Fibroblast of lung (primary cell): ENCODE measurements around the gene KLHL7. TPM values are rescaled to one million over a fixed set of nuclear protein-coding genes. Genes with fewer than 3 reads are reported as not detected.

Source experiments
- DNase-seq, 2 donors: peaks; one replicate each; pipeline versions ENCODE4 v3.0.0 to v3.0.0-alpha.2; 2010; ENCODE audit warnings: low read depth in 2 of 2
- H2AFZ ChIP-seq: 2 replicates; pipeline ENCODE4 v1.5.1; 2012; ENCODE audit warnings: low read length, control low read depth, inconsistent platforms
- H3K27ac ChIP-seq: 2 replicates; pipeline ENCODE4 v1.5.1; 2011; ENCODE audit warnings: low read length, control low read depth; ENCODE audit not compliant: insufficient read depth
- H3K27me3 ChIP-seq: 2 replicates; pipeline ENCODE4 v1.5.1; 2011; ENCODE audit warnings: mild to moderate bottlenecking, low read length; ENCODE audit not compliant: control insufficient read depth, insufficient read depth
- H3K36me3 ChIP-seq: 2 replicates; pipeline ENCODE4 v1.5.1; 2011; ENCODE audit warnings: low read length; ENCODE audit not compliant: control insufficient read depth, insufficient read depth
- H3K4me1 ChIP-seq: 2 replicates; pipeline ENCODE4 v1.5.1; 2011; ENCODE audit warnings: low read length; ENCODE audit not compliant: control insufficient read depth, insufficient read depth; ENCODE audit errors: extremely low read depth
- H3K4me2 ChIP-seq: 2 replicates; pipeline ENCODE4 v1.5.1; 2011; ENCODE audit warnings: low read length, control low read depth; ENCODE audit not compliant: insufficient read depth; ENCODE audit errors: extremely low read depth
- H3K4me3 ChIP-seq, 4 experiments: fragments of 200-600 bp in 1 of 4; sonication (generic) in 1 of 4; replicated peaks in 1 of 4; 2 replicates each; pipeline ENCODE4 v1.5.1; 2011 to 2016; ENCODE audit warnings: low read length in 4 of 4, low read depth in 3 of 4, mild to moderate bottlenecking in 3 of 4, control low read depth in 2 of 4, inconsistent platforms in 1 of 4, mixed read lengths in 1 of 4; ENCODE audit not compliant: insufficient read depth in 1 of 4; ENCODE audit errors: control extremely low read depth in 1 of 4
- H3K79me2 ChIP-seq: 2 replicates; pipeline ENCODE4 v1.5.1; 2012; ENCODE audit warnings: mild to moderate bottlenecking, low read length, inconsistent platforms; ENCODE audit not compliant: control insufficient read depth, insufficient read depth
- H3K9ac ChIP-seq: 2 replicates; pipeline ENCODE4 v1.5.1; 2011; ENCODE audit warnings: mild to moderate bottlenecking, low read length, control low read depth; ENCODE audit not compliant: insufficient read depth
- H3K9me3 ChIP-seq: 2 replicates; pipeline ENCODE4 v1.5.1; 2012; ENCODE audit warnings: low read depth, low read length; ENCODE audit not compliant: control insufficient read depth, insufficient read depth
- H4K20me1 ChIP-seq: 2 replicates; pipeline ENCODE4 v1.5.1; 2011; ENCODE audit warnings: low read length; ENCODE audit not compliant: control insufficient read depth, insufficient read depth; ENCODE audit errors: extremely low read depth
- CTCF ChIP-seq, 2 donors: IDR thresholded peaks in 1 of 2; conservative IDR thresholded peaks in 1 of 2; 1 replicate in 1 of 2; 2 replicates in 1 of 2; pipeline ENCODE4 v1.5.1; 2011 to 2012; ENCODE audit warnings: low read length in 2 of 2, control low read depth in 1 of 2, inconsistent platforms in 1 of 2, low read depth in 1 of 2, mild to moderate bottlenecking in 1 of 2
- EZH2 ChIP-seq: IDR thresholded peaks from 2 replicates; pipeline ENCODE4 v1.5.1; 2012; ENCODE audit warnings: low read length, control low read depth, mild to moderate bottlenecking; ENCODE audit errors: missing control alignments
- polyA plus RNA-seq, 2 donors: library from polyadenylated mRNA; depleted of rRNA in 1 of 2; stranded (reverse) in 1 of 2; unstranded in 1 of 2; fragments of >200 nt; gene quantifications; 2 replicates each; pipeline ENCODE4 v1.2.1, GENCODE V29; 2011 to 2012; ENCODE audit warnings: missing spikeins in 1 of 2
- total RNA-seq: library from RNA; depleted of rRNA; stranded (reverse); fragments of >200 nt; gene quantifications from 2 replicates; pipeline ENCODE4 v1.2.1, GENCODE V29; 2014

KLHL7 gene
- total and polyA plus RNA-seq, 2 donors (not counting 1 experiment from before 2014, with no cell fraction given): 23.5 to 44.5 TPM

- TF ChIP-seq EZH2: no peak
- no peak for TF ChIP-seq CTCF (conservative IDR thresholded peaks at IDR 0.05 in 1 of 2, IDR thresholded peaks at IDR 0.05 in 1 of 2; ENCODE audit: low read depth in 1 of 2, low read length in 2 of 2)
- H3K4me3 ChIP-seq: no peak overlapping the region
- DNase-seq: no peak
- no peak overlapping the region for H2AFZ ChIP-seq
- no peak overlapping the region for H3K4me2 ChIP-seq
- no peaks in the 10 kb centered on the region for H3K27me3 ChIP-seq
- no peaks in the 10 kb centered on the region for H3K79me2 ChIP-seq
- H3K4me1 ChIP-seq: no peaks in the 10 kb centered on the region
- no peak overlapping the region for H3K27ac ChIP-seq
- no peaks in the 10 kb centered on the region for H3K9me3 ChIP-seq
- H3K36me3 ChIP-seq: no peaks in the 10 kb centered on the region
- H4K20me1 ChIP-seq: no peaks in the 10 kb centered on the region
- no peak overlapping the region for H3K9ac ChIP-seq
Observed at GRCh38 chr7:23158546-23158945, 53.0 kb downstream of the KLHL7 start.

GRCh38 chr7:23161482-23161881 lies 55.9 kb downstream of the KLHL7 start:
- no peak overlapping the region for H3K27ac ChIP-seq
- H4K20me1 ChIP-seq: no peaks in the 10 kb centered on the region
- no peak for TF ChIP-seq CTCF (conservative IDR thresholded peaks at IDR 0.05 in 1 of 2, IDR thresholded peaks at IDR 0.05 in 1 of 2; ENCODE audit: low read depth in 1 of 2, low read length in 2 of 2)
- TF ChIP-seq EZH2: no peak
- no peaks in the 10 kb centered on the region for H3K36me3 ChIP-seq
- no peaks in the 10 kb centered on the region for H3K27me3 ChIP-seq
- no peaks in the 10 kb centered on the region for H3K4me1 ChIP-seq
- no peaks in the 10 kb centered on the region for H3K9me3 ChIP-seq
- H3K79me2 ChIP-seq: no peaks in the 10 kb centered on the region
- no peak overlapping the region for H3K4me2 ChIP-seq
- H2AFZ ChIP-seq: no peak overlapping the region
- H3K9ac ChIP-seq: no peak overlapping the region
- H3K4me3 ChIP-seq: no peak overlapping the region
- no peak for DNase-seq

- H4K20me1 ChIP-seq: no peaks in the 10 kb centered on the region
- no peak overlapping the region for H3K4me3 ChIP-seq
- H2AFZ ChIP-seq: no peak overlapping the region
- no peak for TF ChIP-seq CTCF (conservative IDR thresholded peaks at IDR 0.05 in 1 of 2, IDR thresholded peaks at IDR 0.05 in 1 of 2; ENCODE audit: low read depth in 1 of 2, low read length in 2 of 2)
- TF ChIP-seq EZH2: no peak
- no peaks in the 10 kb centered on the region for H3K9me3 ChIP-seq
- no peaks in the 10 kb centered on the region for H3K27me3 ChIP-seq
- no peak overlapping the region for H3K27ac ChIP-seq
- H3K9ac ChIP-seq: no peak overlapping the region
- H3K4me1 ChIP-seq: no peaks in the 10 kb centered on the region
- no peaks in the 10 kb centered on the region for H3K79me2 ChIP-seq
- no peak for DNase-seq
- H3K4me2 ChIP-seq: no peak overlapping the region
- no peaks in the 10 kb centered on the region for H3K36me3 ChIP-seq
Observed at GRCh38 chr7:23164846-23165245, 59.3 kb downstream of the KLHL7 start.
